Amniotic epithelial cell (primary cell): Measurements from ENCODE around the gene PAQR4.

Source experiments
- DNase-seq: peaks from one replicate; pipeline ENCODE4 v3.0.0-alpha.2; 2010; ENCODE audit warnings: low read depth

The PAQR4 gene

DNA sequence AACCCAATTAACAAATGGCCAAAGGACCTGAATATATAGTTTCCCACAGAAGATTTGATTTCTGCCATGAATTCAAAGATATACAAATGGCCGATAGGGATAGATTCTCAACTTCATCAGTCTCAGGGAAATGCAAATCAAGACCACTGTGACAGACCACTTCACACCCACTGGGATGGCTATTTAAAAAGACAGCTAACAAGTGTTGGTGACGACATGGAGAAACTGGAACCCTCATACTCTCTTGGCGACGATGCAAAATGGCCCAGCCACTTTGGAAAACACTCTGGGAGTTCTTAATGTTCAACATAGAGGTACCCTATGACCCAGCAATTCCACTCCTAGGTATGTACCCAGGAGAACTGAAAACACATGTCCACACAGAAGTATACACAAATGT lies 22.5 kb upstream of the PAQR4 start:
- DNase-seq: no peak

DNA sequence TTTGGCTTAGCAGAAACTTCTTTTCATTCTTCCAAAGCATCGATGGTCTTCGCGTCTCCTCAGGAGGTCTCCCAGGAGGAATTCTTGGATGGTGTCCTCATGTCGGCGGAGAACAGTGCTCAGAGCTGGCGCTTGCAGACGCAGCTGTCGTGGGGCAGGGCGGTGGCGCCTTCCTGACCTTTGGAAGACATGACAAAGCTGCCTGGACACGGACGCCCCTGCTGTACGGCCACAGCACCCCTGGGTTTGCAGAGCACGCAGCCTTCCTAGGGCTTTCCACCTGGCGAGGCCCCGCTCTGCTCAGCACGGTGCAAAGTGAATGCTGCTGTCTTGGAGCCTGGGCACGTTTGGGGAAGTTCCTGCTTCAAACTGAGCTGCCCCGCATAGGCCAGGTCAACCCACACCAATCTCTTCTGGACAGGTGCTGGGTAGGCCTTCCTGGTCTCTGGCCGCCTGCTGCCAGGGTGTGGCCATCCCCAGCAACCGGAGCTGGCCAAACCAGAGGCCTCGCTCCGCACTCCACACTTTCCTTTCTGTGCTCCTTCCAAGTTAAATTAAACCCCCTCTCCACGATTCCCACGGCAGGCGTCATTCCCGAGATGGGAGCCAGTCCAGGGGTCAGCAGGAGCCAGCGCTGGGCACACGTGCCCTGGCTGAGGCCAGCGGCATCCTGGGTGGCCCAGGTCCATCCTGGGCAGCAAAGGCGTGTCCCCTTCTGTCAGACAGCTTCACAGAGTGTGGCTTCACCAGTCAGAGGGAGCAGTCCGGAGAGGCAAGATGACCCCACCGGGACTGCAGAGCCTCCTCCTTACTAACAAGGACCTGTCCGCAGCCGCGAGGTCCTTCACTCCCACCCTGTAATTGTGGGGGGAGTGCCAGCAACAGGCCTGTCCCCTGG lies 20.1 kb upstream of the PAQR4 start:
- no peak for DNase-seq

DNA sequence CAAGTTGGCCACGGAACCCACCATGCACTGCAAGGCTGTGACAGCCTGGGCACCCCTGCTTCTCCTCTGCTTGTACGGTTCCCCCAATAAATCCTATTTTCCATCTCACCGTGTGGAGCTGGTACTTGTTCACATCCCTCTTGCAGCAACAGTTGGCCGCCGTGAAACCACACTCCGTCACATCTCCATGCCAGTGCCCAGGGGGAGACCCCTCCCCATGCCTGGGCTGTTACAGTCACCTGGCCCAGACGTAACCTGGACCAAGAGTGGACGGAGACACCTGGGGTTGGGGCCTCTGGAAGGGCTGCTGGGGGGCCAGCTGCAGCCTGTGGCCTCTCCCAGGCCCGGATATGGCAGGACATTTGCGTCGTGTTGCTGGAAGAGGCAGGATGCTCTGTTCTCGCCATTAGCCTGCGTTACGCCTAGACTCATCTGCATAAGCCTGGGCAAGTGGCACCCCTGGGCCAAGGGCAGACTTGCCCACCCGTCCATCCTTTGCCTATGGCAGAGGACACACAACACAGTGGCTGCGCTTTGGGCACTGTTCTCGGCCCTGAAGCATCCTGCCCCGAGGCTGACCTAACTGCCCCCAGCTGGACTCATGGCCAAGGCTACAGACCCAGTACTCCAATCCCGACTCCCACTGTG lies 19.3 kb upstream of the PAQR4 start:
- no peak for DNase-seq

DNA sequence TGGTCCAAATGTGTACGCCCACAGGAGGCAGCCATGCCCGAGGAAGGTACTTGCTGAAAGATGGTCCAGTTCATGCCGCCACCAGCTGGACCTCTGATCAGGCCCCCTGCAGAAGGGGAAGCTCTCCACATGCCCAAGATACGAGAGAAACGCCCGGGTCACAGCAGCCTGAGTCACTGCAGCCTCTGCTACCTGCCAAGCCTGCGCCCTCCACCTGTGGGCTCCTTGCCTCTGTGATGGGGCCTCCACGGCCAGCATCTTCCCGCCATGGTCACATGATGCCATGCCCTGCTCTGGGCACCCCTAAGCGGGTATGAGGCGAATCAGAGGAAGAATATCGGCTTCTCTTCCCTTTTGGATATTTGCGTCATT lies 18.8 kb upstream of the PAQR4 start:
- no peak for DNase-seq

DNA sequence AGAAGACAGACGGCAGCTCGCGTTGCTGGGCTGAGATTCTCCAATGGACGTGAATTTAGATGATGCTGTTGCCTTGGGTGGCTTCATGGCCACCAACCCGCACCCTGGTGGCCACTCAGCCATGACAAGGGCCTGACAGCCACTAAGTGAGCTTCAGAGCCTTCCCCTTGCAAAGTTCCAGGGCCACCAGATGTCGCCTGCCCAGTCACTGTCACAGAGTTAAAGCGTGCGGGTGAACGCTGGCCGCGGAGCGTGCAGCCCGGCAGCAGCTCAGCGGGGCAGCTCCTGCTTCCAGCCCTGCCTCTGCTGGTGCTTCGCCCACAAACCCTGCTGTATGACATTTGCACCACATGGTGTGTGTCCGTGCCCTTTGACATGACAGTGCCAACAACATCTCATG lies 18.4 kb upstream of the PAQR4 start:
- no peak for DNase-seq

DNA sequence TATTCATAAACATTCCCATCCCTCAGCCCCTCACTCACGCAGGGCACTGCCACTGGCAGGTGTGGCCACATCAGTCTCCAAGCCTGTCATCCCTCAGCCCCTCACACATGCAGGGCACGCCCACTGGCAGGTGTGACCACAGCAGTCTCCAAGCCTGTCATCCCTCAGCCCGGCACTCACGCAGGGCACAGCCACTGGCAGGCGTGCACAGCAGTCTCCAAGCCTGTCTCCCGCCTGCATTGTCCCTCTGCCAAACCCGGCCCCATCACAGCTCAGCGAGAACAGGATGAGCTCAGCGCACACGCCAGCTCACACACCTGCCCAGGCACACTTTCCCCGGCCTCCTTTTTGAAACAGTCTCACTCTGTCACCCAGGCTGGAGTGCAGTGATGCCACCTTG lies 16.5 kb upstream of the PAQR4 start:
- no peak for DNase-seq

DNA sequence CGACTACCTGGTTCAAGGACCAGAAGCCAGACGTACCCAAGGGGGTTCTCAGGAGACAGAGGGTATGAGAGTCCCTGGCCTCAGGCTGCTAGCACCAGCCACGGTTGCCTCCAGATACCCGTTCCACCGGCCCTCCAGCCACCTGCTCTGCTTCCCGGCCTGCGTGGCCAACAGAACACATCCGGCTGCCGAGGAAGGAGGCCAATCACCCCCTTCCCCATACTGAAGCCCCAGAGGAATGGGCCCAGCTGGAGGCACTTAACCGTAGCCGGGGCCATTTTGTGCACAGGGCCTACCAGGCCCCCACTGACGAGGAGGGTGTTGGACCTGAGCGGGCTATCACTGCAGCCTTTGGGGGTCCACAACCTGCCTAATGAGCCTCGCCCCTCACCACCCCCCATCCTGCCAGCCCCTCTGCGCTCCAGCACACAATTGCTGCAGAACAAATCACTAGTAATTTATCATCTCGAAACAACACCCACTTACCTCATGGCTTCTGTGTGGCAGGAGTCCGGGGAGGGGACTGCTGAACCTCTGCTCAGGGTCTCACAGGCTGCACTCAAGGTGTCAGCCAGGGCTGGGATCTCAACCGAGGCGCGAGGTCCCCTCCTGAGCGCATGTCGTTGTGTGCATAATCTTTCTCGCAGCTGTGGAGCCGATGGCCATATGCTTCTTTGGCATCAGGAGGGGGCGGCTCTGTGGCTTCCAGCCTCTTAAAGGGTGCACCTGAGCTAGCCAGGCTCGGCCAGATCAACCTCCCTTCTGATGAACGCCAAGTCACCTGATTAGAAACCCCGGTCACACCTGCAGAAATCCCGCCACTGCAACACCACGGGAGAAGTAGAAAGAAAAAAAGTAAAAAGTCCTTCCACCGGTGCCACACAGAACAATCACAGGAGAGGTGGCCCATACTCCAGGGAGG lies 15.2 kb upstream of the PAQR4 start:
- no peak for DNase-seq

DNA sequence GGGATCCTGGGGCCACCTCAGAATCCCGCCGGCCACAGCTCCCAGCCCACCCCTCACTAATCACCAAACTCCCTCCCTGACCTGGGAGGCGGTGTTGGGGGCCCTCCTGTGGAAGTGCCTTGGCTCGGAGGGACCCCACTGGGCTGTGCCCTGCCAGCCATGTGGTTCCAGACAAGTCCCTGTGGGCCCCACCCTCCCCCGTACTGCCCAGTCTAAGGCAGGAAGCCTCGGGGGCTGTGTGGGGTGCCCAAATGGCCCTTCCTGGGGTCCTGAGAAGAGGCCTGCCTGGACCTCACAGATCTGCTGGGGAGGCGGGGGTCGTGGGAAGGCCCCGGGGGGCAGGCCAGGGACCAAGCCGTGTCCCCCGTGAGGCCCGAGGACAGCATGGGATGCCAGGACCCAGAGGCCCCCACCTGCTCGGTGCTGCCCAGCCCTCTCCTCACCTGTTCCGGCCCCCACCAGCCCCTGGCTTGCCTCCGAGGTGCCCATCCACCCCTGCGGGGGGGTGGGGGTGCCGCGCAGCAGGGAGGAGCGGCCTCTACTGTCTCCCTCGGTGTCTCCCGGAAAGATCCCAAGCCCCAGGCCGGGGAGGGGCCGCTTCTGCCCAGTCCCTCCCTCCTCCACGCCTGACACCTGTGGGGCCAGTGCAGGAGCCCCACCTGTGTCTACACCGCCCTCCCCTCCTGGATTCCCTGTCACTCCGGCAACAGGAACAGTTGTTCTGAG lies 14.3 kb upstream of the PAQR4 start:
- DNase-seq: no peak

DNA sequence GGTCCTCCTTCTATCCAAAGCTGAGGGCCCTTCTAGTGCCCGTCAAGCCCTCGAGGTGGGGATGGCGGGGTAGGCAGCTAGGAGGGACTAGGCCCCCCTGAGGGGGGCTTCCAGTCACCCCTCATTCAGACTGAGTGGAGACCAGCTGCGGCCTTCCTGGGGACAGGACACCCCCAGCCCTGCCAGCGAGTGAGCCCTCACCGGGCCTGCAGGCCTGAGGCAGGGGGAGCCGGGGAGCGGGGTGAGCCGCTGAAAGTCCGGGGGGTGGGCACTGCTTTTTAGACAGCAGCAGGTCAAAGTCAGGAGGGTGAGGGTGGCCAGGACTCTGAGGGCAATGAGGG lies 13.7 kb upstream of the PAQR4 start:
- DNase-seq: no peak

DNA sequence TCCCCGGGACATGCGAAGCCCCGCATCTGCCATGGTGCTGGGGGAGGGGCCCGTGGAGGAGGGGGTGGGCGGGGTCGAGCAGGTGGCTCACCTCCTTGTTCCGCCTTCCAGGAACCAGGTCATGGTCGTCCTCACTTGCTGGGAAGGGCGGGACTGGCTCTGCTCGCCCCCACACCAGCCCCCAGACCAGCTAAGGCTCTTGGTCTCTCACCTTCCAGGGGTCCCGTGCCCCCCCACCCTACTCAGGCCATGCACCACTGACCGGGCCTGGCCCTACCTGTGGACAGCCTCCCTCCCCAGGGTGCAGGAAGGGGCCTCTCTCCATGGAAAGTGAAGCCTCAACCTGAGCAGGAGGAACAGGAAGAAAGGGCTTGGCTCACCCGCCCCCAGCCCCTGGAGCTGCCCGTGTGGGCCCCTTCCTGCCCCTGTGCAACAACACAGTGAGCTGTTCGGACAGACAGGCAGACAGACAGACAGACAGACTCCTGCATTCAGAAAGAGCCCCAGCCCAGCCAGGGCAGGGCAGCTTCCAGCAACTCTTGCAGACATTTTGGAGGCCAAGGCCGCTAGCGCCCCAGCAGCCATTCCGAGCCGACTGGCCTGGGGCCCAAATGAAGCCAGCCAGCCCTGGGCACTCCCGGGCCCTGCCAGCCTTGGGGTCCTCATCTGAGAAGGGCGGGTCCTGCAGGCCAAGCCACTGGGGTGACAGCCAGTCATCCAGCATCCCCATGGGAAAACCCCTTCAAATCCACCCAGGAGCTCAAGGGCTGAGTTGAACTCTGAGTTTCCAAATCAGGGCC lies 13.2 kb upstream of the PAQR4 start:
- no peak for DNase-seq

DNA sequence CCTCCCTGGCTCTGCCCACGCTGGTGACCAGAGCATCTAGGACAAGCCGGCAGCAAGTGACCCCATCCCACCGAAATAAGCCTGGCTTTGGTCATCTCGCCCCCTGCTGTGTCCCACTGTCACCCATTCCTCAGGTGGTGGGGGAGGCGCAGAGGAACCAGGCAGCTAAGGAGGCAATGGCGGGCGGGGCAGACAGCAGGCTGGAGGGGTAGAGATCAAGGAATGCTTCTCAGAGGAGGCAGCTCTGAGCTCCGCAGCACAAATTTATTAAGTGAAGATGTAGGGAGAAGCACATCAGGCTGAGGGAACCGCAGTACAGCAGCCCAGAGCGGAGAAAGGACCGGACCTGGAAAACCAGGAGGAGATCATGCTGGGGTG lies 12.6 kb upstream of the PAQR4 start:
- no peak for DNase-seq

DNA sequence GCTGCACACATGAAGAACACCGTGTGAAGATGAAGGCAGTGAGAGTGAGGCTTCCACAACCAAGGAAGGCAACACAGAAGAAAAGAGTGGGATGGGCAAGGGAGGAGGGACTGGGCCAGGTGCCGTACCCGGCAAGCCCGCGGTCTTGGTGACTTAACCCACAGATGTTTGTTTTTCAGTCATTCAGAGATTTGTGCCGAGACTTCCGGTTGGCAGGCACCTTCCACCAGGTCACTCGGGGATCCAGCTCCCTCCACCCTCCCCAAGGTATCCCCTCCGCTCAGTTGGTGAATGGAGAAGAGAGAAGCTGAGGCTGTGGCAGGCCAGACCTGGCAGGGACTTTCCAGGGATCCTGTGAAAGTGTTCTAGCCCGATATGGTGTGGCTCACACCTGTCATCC lies 9.9 kb upstream of the PAQR4 start:
- DNase-seq: no peak

DNA sequence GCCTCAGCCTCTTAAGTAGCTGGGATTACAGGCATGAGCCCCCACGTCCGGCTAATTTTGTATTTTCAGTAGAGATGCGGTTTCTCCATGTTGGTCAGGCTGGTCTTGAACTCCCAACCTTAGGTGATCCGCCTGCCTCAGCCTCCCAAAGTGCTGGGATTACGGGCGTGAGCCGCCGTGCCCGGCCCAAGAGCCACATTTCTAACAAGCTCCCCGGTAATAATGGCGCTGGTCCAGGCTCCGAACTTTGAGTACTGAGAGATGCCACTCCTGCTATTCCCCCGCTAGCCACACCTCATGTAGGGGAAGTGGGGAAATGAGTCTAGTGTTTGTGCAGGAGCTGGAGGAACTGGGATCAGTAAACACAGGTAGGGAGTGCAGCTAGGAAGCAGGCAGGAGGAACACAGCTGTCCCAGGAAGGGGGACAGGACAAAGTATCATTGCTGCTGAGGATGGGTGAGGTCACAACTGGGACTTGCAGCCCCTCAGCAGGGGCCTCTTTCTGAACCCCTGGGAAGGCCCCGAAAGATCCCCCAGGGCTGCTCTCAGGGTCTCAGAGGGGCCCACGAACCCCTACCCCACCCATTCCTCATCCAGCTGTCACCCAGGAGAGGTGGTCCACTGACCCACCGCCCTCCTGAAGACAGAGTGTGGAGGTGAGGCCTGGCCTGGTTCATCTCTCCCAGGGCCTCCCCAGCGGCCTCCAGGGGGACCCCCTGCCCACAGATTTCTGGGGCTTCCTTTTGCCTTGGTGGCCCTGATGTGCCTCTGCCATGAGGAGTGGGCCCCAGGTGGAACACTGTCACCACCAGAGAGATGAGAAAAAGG lies 8.8 kb upstream of the PAQR4 start:
- no peak for DNase-seq

DNA sequence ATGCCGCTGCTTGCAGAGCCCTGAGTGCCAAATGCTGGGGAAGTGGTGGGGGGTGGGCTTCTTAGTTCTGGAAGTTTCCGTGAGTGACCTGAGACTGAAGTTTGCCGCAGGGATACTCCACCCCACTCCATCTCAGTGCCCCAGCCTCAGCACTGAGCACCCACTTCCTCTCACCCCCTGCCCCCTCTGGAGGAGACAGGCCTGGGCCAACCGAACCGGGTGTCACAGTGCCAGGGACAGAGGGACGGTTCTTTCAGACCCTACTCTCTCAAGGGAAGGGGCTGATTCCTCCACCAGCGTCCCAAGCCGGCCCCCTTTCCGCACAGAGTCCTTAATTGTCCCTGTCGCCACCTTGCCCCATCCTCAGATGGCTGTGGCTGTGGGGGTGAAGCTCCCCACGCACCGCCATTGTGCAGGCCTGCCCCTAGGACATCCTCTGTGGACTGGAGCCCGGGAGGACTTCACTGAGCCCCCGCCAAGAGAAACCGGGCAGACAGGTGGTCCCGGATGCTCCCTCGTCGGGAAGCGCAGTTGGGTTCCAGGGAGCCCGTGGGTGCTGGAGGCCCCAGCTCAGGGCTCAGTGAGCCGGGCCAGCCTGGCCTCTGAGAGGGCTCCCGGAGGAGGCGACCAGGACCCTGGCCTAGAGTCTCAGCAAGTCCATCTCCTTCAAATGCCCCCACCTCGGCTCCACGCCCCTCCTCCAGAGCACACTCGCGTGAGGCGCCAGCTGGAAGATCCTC lies 6.6 kb upstream of the PAQR4 start:
- DNase-seq: no peak

DNA sequence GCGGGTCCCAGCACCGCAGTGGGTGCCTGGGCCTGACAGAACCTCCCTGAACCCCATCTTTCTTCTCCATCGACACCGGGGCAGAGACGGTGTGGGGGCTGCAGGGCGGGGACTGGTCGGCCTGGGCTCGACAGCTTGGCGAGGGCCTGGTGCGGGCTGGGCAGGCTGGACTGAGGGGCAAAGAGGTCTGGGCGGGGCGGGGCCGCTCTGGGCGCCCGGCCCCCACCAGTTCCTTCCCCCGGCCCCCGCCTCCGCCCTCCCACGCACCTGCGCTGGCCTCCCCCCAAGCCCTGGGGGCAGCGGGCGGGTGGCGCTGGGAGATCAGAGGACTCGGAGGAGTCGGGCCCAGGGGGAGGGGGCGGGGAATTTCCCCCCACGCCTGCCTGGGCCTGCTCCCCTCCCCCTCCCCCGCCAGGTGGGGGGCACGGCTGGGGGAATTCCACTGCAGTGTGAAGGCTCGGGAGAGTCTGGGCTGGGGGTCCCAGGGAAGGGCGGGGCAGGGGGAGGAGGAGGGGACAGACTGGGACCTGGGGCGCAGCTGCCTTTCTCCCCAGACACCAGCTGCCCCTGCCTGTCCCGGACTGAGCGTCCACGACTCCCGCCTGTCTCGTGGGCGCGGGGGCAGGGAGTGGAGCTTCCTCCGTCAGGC lies 6.0 kb upstream of the PAQR4 start:
- DNase-seq: no peak

DNA sequence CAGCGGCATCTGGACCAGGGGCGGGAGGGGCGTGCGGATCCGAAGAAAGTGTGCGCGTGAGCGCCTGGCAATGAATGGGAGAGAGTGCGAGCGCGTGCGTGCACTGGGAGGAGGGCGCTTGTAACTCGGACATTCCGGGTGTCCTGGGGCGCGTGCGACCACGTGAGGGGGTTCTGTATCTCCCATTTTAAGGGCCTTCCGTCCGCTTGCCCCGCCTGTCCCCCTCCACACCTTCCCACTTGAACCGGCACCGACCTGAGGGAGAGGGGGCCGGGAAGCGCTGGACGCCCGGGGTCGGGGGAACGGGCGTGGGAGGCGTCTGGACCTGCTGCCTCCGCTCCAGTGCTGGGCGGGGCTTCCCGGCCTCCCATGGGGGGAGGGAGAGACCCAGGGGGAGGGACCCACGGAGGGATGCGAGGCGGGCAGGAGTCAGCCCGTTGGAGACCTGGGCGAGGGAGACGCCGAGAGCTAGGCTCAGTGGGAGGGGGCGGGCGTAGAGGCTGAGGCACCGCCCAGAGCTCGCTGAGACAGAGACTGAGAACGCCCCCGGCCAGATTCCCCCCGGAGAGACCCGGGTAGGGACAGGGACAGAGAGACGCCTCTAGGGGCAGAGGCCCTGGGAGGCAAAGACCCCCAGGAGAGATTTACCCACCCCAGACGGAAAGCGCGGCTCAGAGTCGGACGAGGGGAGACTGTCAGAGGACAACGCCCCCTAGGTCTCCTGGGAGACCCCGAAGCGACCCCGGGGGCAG lies 5.2 kb upstream of the PAQR4 start, which contains the start of gene KREMEN2:
TSS of gene KREMEN2 (plus strand) at position 553 of the 752 bp plus-strand sequence. CDS start 246 bp downstream, outside the sequence.
- DNase-seq: no peak

DNA sequence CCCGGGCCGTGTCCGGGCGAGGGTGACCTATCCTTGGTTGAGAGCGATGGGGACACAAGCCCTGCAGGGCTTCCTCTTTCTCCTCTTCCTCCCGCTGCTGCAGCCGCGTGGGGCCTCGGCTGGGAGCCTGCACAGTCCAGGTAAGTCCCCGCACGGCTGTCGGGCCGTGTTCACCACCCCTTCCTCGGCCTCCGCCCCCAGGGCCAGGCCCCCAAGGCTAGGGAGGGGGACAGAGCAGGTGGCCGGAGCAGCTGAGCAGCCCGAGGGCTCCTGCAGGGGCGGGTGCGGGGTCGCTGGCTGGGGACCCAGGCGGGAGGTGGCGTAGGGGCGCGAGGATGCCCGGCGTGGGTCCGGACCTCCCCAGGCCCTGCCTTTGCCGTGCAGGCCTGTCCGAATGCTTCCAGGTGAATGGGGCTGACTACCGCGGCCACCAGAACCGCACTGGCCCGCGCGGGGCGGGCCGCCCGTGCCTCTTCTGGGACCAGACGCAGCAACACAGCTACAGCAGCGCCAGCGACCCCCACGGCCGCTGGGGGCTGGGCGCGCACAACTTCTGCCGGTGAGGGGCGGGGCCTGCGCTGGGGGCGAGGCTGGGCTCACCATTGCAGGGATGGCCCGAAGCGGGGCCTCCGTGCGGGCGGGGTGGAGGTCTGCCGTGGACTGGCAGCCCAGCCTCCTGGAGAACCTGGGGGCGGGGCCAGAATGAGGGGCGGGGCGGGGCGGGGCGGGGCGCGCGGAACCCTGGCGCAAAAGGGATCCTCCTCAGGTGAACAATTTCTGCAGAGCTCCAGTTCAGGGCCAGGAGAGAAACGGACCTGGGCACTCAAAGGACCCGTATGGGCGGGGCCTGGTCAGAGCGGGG lies 4.4 kb upstream of the PAQR4 start:
- no peak for DNase-seq
